Measurements from ENCODE around the gene INCA1. TPM values are rescaled to one million over a fixed set of nuclear protein-coding genes. Genes with fewer than 3 reads are reported as not detected.
"Not testable (repeated sequence)": the region's sequence is repeated elsewhere in the genome, so short reads cannot be mapped to it uniquely, and the experiment has no call there.

INCA1 gene
- total RNA-seq (2014; rRNA removed; shearing (Covaris generic)) = not detected in 2 replicates

GRCh38 chr17:4997302-4998026 lies at the start of gene INCA1, which contains the start of gene KIF1C:
Gene INCA1, minus strand, starts transcription at chr17:4997522. Its CDS starts 3,085 bp downstream, at chr17:4994437.
Gene KIF1C, plus strand, starts transcription at chr17:4997950. Its CDS starts 2,297 bp downstream, at chr17:5000247.
- peak; percentile 81 for DNase-seq (ENCODE audit: low read depth)

- DNase-seq (ENCODE audit: low read depth) = no peak
Observed at GRCh38 chr17:5045496-5045895, 48.2 kb upstream of the INCA1 start.

- peak; percentile 84 for DNase-seq (ENCODE audit: low read depth)
Observed at GRCh38 chr17:5044630-5045029, 47.3 kb upstream of the INCA1 start.

- DNase-seq (ENCODE audit: low read depth) = no peak
Observed at GRCh38 chr17:5043524-5043923, 46.2 kb upstream of the INCA1 start.

GRCh38 chr17:5042157-5043022 lies 45.1 kb upstream of the INCA1 start:
- DNase-seq (ENCODE audit: low read depth) = peak; percentile 29

- DNase-seq (ENCODE audit: low read depth) = no peak
Observed at GRCh38 chr17:5035315-5035714, 38.0 kb upstream of the INCA1 start, which contains the start of gene SLC52A1. Gene SLC52A1, minus strand, starts transcription at chr17:5035426. Its CDS starts 820 bp downstream, at chr17:5034606.

- DNase-seq (ENCODE audit: low read depth) = no peak
Observed at GRCh38 chr17:5034651-5035050, 37.3 kb upstream of the INCA1 start.

- DNase-seq (ENCODE audit: low read depth) = no peak
Observed at GRCh38 chr17:5034063-5034462, 36.7 kb upstream of the INCA1 start.

- DNase-seq (ENCODE audit: low read depth) = no peak
Observed at GRCh38 chr17:5033352-5034015, 36.2 kb upstream of the INCA1 start.

- DNase-seq (ENCODE audit: low read depth) = no peak
Observed at GRCh38 chr17:5032865-5033264, 35.5 kb upstream of the INCA1 start.

GRCh38 chr17:5031365-5032082 lies 34.2 kb upstream of the INCA1 start:
- peak; percentile 71 for DNase-seq (ENCODE audit: low read depth)

- DNase-seq (ENCODE audit: low read depth) = not testable (repeated sequence)
Observed at GRCh38 chr17:5030168-5030567, 32.8 kb upstream of the INCA1 start.

- no peak for DNase-seq (ENCODE audit: low read depth)
Observed at GRCh38 chr17:5027916-5028315, 30.6 kb upstream of the INCA1 start.

- DNase-seq (ENCODE audit: low read depth) = no peak
Observed at GRCh38 chr17:5027299-5027698, 30.0 kb upstream of the INCA1 start.

GRCh38 chr17:5024604-5025003 lies 27.3 kb upstream of the INCA1 start:
- no peak for DNase-seq (ENCODE audit: low read depth)

- no peak for DNase-seq (ENCODE audit: low read depth)
Observed at GRCh38 chr17:5023588-5024147, 26.3 kb upstream of the INCA1 start.

- no peak for DNase-seq (ENCODE audit: low read depth)
Observed at GRCh38 chr17:5022171-5022711, 24.9 kb upstream of the INCA1 start.

GRCh38 chr17:5020502-5021023 lies 23.2 kb upstream of the INCA1 start:
- no peak for DNase-seq (ENCODE audit: low read depth)

GRCh38 chr17:5019475-5019956 lies 22.2 kb upstream of the INCA1 start:
- peak; percentile 31 for DNase-seq (ENCODE audit: low read depth)

- DNase-seq (ENCODE audit: low read depth) = no peak
Observed at GRCh38 chr17:5014357-5014756, 17.0 kb upstream of the INCA1 start.

Data from M059J (cell line).